ENCODE data around the gene ACOT4. TPM values are rescaled to one million over a fixed set of nuclear protein-coding genes. Genes with fewer than 3 reads are reported as not detected.

Gene ACOT4
- total and polyA plus RNA-seq, 2 experiments from 2014 or later, result 1.0 to 1.6 TPM

GRCh38 chr14:73606271-73606670 lies 14.6 kb downstream of the ACOT4 start:
- Histone ChIP-seq H3F3A (replicated peaks; ENCODE audit: low read depth) (no peaks in the 10 kb centered on the region), H3K4me3 (no peak overlapping the region), H4K20me1 (replicated peaks; ENCODE audit: insufficient read depth) (no peaks in the 10 kb centered on the region), H3K4me1 (ENCODE audit: insufficient read depth) (no peaks in the 10 kb centered on the region), H3K9me2 (ENCODE audit: insufficient read depth) (0 out of 2 replicates have a peak, but pooled peaks cover 6% of the 10 kb centered on the region), H3K4me2 (no peak overlapping the region), H3K27ac (ENCODE audit: low read depth) (no peak overlapping the region), H2AFZ (no peak overlapping the region), H3K36me3 (ENCODE audit: insufficient read depth) (no peaks in the 10 kb centered on the region), H3K79me2 (replicated peaks; ENCODE audit: insufficient read depth) (no peaks in the 10 kb centered on the region), H3K27me3 (ENCODE audit: insufficient read depth) (no peaks in the 10 kb centered on the region)
- Mint-ChIP-seq H3K27me3 (ENCODE audit: insufficient read depth, low read depth, poor library complexity) (no peaks in the 10 kb centered on the region), H3K4me3 (no peak overlapping the region), H3K9me3 (peaks cover 34% of the 10 kb centered on the region), H3K4me1 (no peaks in the 10 kb centered on the region; the same call in 2 of the 3 replicates), H3K27ac (no peak overlapping the region), H3K36me3 (ENCODE audit: low read depth) (peaks cover 19% of the 10 kb centered on the region; the same call in 2 of the 3 replicates)
- TF ChIP-seq POLR2AphosphoS5 (IDR thresholded peaks at IDR 0.05; ENCODE audit: low read depth), result no peak
- TF ChIP-seq EZH2phosphoT487 (IDR thresholded peaks at IDR 0.05; ENCODE audit: unreplicated experiment), result no peak
- TF ChIP-seq STAT1 (IDR thresholded peaks at IDR 0.05; ENCODE audit: unreplicated experiment), result no peak
- DNase-seq (ENCODE audit: low spot score), result no peak
- ATAC-seq, result no peak

- H3K4me3 Mint-ChIP-seq, result no peak overlapping the region
- H3K4me1 ChIP-seq (ENCODE audit: insufficient read depth), result no peaks in the 10 kb centered on the region
- no peak overlapping the region for H3K4me2 ChIP-seq
- peaks cover 34% of the 10 kb centered on the region for H3K9me3 Mint-ChIP-seq
- H3K4me3 ChIP-seq, result no peak overlapping the region
- no peak overlapping the region for H3K27ac Mint-ChIP-seq
- no peaks in the 10 kb centered on the region for H3F3A ChIP-seq (replicated peaks; ENCODE audit: low read depth)
- no peak overlapping the region for H3K27ac ChIP-seq (ENCODE audit: low read depth)
- 0 out of 2 replicates have a peak, but pooled peaks cover 6% of the 10 kb centered on the region for H3K9me2 ChIP-seq (ENCODE audit: insufficient read depth)
- no peaks in the 10 kb centered on the region for H3K27me3 Mint-ChIP-seq (ENCODE audit: insufficient read depth, low read depth, poor library complexity)
- no peaks in the 10 kb centered on the region; the same call in 1 of the 2 replicates for H3K27me3 ChIP-seq (ENCODE audit: insufficient read depth)
- H3K36me3 ChIP-seq (ENCODE audit: insufficient read depth), result no peaks in the 10 kb centered on the region
- no peak for ATAC-seq
- H2AFZ ChIP-seq, result no peak overlapping the region
- no peaks in the 10 kb centered on the region for H3K79me2 ChIP-seq (replicated peaks; ENCODE audit: insufficient read depth)
- TF ChIP-seq ZNF114 (CRISPR knock-in tag; IDR thresholded peaks at IDR 0.05) (no peak), STAT1 (IDR thresholded peaks at IDR 0.05; ENCODE audit: unreplicated experiment) (no peak), NANOG (IDR thresholded peaks at IDR 0.05; ENCODE audit: borderline replicate concordance) (no peak), ZNF331 (CRISPR knock-in tag; IDR thresholded peaks at IDR 0.05; ENCODE audit: low read depth) (no peak), JUNB (IDR thresholded peaks at IDR 0.05; ENCODE audit: unreplicated experiment) (no peak)
- TF ChIP-seq, protein P1, sequence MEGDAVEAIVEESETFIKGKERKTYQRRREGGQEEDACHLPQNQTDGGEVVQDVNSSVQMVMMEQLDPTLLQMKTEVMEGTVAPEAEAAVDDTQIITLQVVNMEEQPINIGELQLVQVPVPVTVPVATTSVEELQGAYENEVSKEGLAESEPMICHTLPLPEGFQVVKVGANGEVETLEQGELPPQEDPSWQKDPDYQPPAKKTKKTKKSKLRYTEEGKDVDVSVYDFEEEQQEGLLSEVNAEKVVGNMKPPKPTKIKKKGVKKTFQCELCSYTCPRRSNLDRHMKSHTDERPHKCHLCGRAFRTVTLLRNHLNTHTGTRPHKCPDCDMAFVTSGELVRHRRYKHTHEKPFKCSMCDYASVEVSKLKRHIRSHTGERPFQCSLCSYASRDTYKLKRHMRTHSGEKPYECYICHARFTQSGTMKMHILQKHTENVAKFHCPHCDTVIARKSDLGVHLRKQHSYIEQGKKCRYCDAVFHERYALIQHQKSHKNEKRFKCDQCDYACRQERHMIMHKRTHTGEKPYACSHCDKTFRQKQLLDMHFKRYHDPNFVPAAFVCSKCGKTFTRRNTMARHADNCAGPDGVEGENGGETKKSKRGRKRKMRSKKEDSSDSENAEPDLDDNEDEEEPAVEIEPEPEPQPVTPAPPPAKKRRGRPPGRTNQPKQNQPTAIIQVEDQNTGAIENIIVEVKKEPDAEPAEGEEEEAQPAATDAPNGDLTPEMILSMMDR (conservative IDR thresholded peaks at IDR 0.05; ENCODE audit: low read depth in 2 of 2), result no peak
- TF ChIP-seq, protein P2, sequence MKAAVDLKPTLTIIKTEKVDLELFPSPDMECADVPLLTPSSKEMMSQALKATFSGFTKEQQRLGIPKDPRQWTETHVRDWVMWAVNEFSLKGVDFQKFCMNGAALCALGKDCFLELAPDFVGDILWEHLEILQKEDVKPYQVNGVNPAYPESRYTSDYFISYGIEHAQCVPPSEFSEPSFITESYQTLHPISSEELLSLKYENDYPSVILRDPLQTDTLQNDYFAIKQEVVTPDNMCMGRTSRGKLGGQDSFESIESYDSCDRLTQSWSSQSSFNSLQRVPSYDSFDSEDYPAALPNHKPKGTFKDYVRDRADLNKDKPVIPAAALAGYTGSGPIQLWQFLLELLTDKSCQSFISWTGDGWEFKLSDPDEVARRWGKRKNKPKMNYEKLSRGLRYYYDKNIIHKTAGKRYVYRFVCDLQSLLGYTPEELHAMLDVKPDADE (IDR thresholded peaks at IDR 0.05), result no peak
- TF ChIP-seq, protein P3, sequence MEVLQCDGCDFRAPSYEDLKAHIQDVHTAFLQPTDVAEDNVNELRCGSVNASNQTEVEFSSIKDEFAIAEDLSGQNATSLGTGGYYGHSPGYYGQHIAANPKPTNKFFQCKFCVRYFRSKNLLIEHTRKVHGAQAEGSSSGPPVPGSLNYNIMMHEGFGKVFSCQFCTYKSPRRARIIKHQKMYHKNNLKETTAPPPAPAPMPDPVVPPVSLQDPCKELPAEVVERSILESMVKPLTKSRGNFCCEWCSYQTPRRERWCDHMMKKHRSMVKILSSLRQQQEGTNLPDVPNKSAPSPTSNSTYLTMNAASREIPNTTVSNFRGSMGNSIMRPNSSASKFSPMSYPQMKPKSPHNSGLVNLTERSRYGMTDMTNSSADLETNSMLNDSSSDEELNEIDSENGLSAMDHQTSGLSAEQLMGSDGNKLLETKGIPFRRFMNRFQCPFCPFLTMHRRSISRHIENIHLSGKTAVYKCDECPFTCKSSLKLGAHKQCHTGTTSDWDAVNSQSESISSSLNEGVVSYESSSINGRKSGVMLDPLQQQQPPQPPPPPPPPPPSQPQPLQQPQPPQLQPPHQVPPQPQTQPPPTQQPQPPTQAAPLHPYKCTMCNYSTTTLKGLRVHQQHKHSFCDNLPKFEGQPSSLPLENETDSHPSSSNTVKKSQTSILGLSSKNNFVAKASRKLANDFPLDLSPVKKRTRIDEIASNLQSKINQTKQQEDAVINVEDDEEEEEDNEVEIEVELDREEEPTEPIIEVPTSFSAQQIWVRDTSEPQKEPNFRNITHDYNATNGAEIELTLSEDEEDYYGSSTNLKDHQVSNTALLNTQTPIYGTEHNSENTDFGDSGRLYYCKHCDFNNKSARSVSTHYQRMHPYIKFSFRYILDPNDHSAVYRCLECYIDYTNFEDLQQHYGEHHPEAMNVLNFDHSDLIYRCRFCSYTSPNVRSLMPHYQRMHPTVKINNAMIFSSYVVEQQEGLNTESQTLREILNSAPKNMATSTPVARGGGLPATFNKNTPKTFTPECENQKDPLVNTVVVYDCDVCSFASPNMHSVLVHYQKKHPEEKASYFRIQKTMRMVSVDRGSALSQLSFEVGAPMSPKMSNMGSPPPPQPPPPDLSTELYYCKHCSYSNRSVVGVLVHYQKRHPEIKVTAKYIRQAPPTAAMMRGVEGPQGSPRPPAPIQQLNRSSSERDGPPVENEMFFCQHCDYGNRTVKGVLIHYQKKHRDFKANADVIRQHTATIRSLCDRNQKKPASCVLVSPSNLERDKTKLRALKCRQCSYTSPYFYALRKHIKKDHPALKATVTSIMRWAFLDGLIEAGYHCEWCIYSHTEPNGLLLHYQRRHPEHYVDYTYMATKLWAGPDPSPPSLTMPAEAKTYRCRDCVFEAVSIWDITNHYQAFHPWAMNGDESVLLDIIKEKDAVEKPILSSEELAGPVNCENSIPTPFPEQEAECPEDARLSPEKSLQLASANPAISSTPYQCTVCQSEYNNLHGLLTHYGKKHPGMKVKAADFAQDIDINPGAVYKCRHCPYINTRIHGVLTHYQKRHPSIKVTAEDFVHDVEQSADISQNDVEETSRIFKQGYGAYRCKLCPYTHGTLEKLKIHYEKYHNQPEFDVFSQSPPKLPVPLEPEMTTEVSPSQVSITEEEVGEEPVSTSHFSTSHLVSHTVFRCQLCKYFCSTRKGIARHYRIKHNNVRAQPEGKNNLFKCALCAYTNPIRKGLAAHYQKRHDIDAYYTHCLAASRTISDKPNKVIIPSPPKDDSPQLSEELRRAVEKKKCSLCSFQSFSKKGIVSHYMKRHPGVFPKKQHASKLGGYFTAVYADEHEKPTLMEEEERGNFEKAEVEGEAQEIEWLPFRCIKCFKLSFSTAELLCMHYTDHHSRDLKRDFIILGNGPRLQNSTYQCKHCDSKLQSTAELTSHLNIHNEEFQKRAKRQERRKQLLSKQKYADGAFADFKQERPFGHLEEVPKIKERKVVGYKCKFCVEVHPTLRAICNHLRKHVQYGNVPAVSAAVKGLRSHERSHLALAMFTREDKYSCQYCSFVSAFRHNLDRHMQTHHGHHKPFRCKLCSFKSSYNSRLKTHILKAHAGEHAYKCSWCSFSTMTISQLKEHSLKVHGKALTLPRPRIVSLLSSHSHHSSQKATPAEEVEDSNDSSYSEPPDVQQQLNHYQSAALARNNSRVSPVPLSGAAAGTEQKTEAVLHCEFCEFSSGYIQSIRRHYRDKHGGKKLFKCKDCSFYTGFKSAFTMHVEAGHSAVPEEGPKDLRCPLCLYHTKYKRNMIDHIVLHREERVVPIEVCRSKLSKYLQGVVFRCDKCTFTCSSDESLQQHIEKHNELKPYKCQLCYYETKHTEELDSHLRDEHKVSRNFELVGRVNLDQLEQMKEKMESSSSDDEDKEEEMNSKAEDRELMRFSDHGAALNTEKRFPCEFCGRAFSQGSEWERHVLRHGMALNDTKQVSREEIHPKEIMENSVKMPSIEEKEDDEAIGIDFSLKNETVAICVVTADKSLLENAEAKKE (CRISPR knock-in tag; IDR thresholded peaks at IDR 0.05), result no peak
- no peaks in the 10 kb centered on the region for H4K20me1 ChIP-seq (replicated peaks; ENCODE audit: insufficient read depth)
- H3K36me3 Mint-ChIP-seq (ENCODE audit: low read depth), result peaks cover 19% of the 10 kb centered on the region; the same call in 2 of the 3 replicates
- DNase-seq (ENCODE audit: low spot score), result no peak
- no peaks in the 10 kb centered on the region; the same call in 2 of the 3 replicates for H3K4me1 Mint-ChIP-seq
Observed at GRCh38 chr14:73607241-73607640, 15.6 kb downstream of the ACOT4 start.

Measured in GM23338 (cell line).